HG03139 (cell line): ENCODE measurements around the gene PLEKHG5.
"Not testable (repeated sequence)": the region's sequence is repeated elsewhere in the genome, so short reads cannot be mapped to it uniquely, and the experiment has no call there.

Experiments used
- ATAC-seq: cut with Tn5 transposase; IDR thresholded peaks from one replicate; pipeline ENCODE4 v1.9.1; 2021; ENCODE audit not compliant: unreplicated experiment

PLEKHG5 gene

GRCh38 chr1:6447016-6447817, 44.2 kb downstream of the PLEKHG5 start:
- no peak for ATAC-seq

- ATAC-seq: no peak
These were observed 44.8 kb downstream of the PLEKHG5 start for GRCh38 chr1:6446665-6447015.

- not testable (repeated sequence) for ATAC-seq
These were observed 45.5 kb downstream of the PLEKHG5 start for GRCh38 chr1:6445929-6446328.

- ATAC-seq: no peak
These were observed 46.3 kb downstream of the PLEKHG5 start for GRCh38 chr1:6445062-6445763.

GRCh38 chr1:6444377-6444776, 47.1 kb downstream of the PLEKHG5 start:
- ATAC-seq: no peak

GRCh38 chr1:6443339-6444115, 47.9 kb downstream of the PLEKHG5 start:
- no peak for ATAC-seq

GRCh38 chr1:6441586-6441985, 49.9 kb downstream of the PLEKHG5 start:
- ATAC-seq: no peak

- ATAC-seq: no peak
These were observed 51.0 kb downstream of the PLEKHG5 start for GRCh38 chr1:6440198-6441126.

- no peak for ATAC-seq
These were observed 53.4 kb downstream of the PLEKHG5 start for GRCh38 chr1:6438047-6438525.

GRCh38 chr1:6437012-6437700, 54.3 kb downstream of the PLEKHG5 start:
- ATAC-seq: not testable (repeated sequence)

- ATAC-seq: not testable (repeated sequence)
These were observed 55.2 kb downstream of the PLEKHG5 start for GRCh38 chr1:6436277-6436676.

GRCh38 chr1:6435547-6435946, 55.9 kb downstream of the PLEKHG5 start:
- no peak for ATAC-seq

- no peak for ATAC-seq
These were observed 56.3 kb downstream of the PLEKHG5 start for GRCh38 chr1:6435129-6435528.

- no peak for ATAC-seq
These were observed 57.3 kb downstream of the PLEKHG5 start for GRCh38 chr1:6434186-6434585.

- ATAC-seq: not testable (repeated sequence)
These were observed 59.6 kb downstream of the PLEKHG5 start for GRCh38 chr1:6431645-6432579.

- not testable (repeated sequence) for ATAC-seq
These were observed 61.6 kb downstream of the PLEKHG5 start for GRCh38 chr1:6429660-6430411.

- not testable (repeated sequence) for ATAC-seq
These were observed 63.0 kb downstream of the PLEKHG5 start for GRCh38 chr1:6428453-6428852.
